Neural cell (in vitro differentiated cells): ENCODE measurements around the gene BRINP1. TPM values are rescaled to one million over a fixed set of nuclear protein-coding genes. Genes with fewer than 3 reads are reported as not detected.

Source experiments
- H2AFZ ChIP-seq: fragments of 200-600, 300-800 bp; sonication (generic), shearing (Covaris generic); 2 replicates; pipeline ENCODE4 v1.6.0; 2014; ENCODE audit warnings: low read depth, mild to moderate bottlenecking, antibody characterized with exemption, low read length, moderate library complexity
- H3F3A ChIP-seq: fragments of 200-600 bp; shearing (Covaris generic); 2 replicates; pipeline ENCODE4 v1.6.1; 2016; ENCODE audit warnings: mild to moderate bottlenecking, moderate library complexity, mixed read lengths, antibody characterized with exemption, low read length; ENCODE audit not compliant: insufficient read depth, poor library complexity, severe bottlenecking
- H3K27ac ChIP-seq: fragments of 200-600, 300-800 bp; sonication (generic), shearing (Covaris generic); 2 replicates; pipeline ENCODE4 v1.5.1; 2014; ENCODE audit warnings: mild to moderate bottlenecking, low read length, moderate library complexity
- H3K27me3 ChIP-seq: fragments of 300-800, 200-600 bp; sonication (generic), shearing (Covaris generic); 2 replicates; pipeline ENCODE4 v1.6.0; 2014; ENCODE audit warnings: mild to moderate bottlenecking, low read depth, low read length, moderate library complexity; ENCODE audit not compliant: insufficient read depth
- H3K36me3 ChIP-seq: fragments of 300-800, 200-600 bp; sonication (generic), shearing (Covaris generic); 2 replicates; pipeline ENCODE4 v1.5.1; 2014; ENCODE audit warnings: mild to moderate bottlenecking, antibody characterized with exemption, low read length, moderate library complexity; ENCODE audit not compliant: insufficient read depth
- H3K4me2 ChIP-seq: fragments of 300-800, 200-600 bp; sonication (generic), shearing (Covaris generic); 2 replicates; pipeline ENCODE4 v1.6.0; 2014; ENCODE audit warnings: mild to moderate bottlenecking, low read length
- H3K4me3 ChIP-seq: fragments of 300-800, 200-600 bp; sonication (generic), shearing (Covaris generic); 2 replicates; pipeline ENCODE4 v1.5.1; 2014; ENCODE audit warnings: mild to moderate bottlenecking, low read length, moderate library complexity
- H3K79me2 ChIP-seq: fragments of 200-600 bp; shearing (Covaris generic); replicated peaks from 2 replicates; pipeline ENCODE4 v1.6.0; 2014; ENCODE audit warnings: mild to moderate bottlenecking, low read length, moderate library complexity; ENCODE audit not compliant: insufficient read depth
- H3K9ac ChIP-seq: fragments of 300-800, 200-600 bp; sonication (generic), shearing (Covaris generic); 2 replicates; pipeline ENCODE4 v1.6.1; 2016; ENCODE audit warnings: mild to moderate bottlenecking, low read length, mixed read lengths
- H3K9me2 ChIP-seq: fragments of 200-600 bp; shearing (Covaris generic); 2 replicates; pipeline ENCODE4 v1.6.1; 2016; ENCODE audit warnings: mild to moderate bottlenecking, low read length, mixed read lengths; ENCODE audit not compliant: insufficient read depth
- H3K9me3 ChIP-seq: fragments of 200-600, 300-800 bp; sonication (generic), shearing (Covaris generic); 2 replicates; pipeline ENCODE4 v1.6.1; 2016; ENCODE audit warnings: mild to moderate bottlenecking, mixed run types, low read length, moderate library complexity, mixed read lengths
- H4K20me1 ChIP-seq: fragments of 200-600 bp; shearing (Covaris generic); 2 replicates; pipeline ENCODE4 v1.6.1; 2016; ENCODE audit warnings: mild to moderate bottlenecking, mixed run types; ENCODE audit not compliant: insufficient read depth
- CTCF ChIP-seq: fragments of 450-650 bp; IDR thresholded peaks from 2 replicates; pipeline ENCODE4 v1.5.1; 2014; ENCODE audit warnings: antibody characterized with exemption, mild to moderate bottlenecking, moderate library complexity; ENCODE audit not compliant: poor library complexity, severe bottlenecking
- EP300 ChIP-seq: fragments of 450-650 bp; conservative IDR thresholded peaks from 2 replicates; pipeline ENCODE4 v1.6.1; 2014; ENCODE audit warnings: antibody characterized with exemption, mild to moderate bottlenecking, moderate library complexity; ENCODE audit not compliant: poor library complexity, severe bottlenecking
- EZH2 ChIP-seq: fragments of 200-600, 300-800 bp; shearing (Covaris generic), sonication (generic); IDR thresholded peaks from 2 replicates; pipeline ENCODE4 v1.6.1; 2014; ENCODE audit warnings: antibody characterized with exemption, low read length, borderline replicate concordance, mild to moderate bottlenecking; ENCODE audit not compliant: insufficient read depth, poor library complexity, severe bottlenecking
- MXI1 ChIP-seq: fragments of 450-650 bp; conservative IDR thresholded peaks from 2 replicates; pipeline ENCODE4 v1.6.1; 2014; ENCODE audit warnings: antibody characterized with exemption, mild to moderate bottlenecking; ENCODE audit not compliant: poor library complexity, severe bottlenecking
- POLR2AphosphoS5 ChIP-seq: IDR thresholded peaks from 2 replicates; pipeline ENCODE4 v1.6.1; 2012
- RAD21 ChIP-seq: fragments of 450-650 bp; conservative IDR thresholded peaks from 2 replicates; pipeline ENCODE4 v1.6.1; 2014; ENCODE audit warnings: antibody characterized with exemption, mild to moderate bottlenecking, moderate library complexity
- REST ChIP-seq: IDR thresholded peaks from 2 replicates; pipeline ENCODE4 v1.6.1; 2012; ENCODE audit warnings: borderline replicate concordance
- SMC3 ChIP-seq: fragments of 450-650 bp; conservative IDR thresholded peaks from 2 replicates; pipeline ENCODE4 v1.6.1; 2014; ENCODE audit warnings: antibody characterized with exemption, mild to moderate bottlenecking, moderate library complexity; ENCODE audit not compliant: poor library complexity
- TAF1 ChIP-seq: IDR thresholded peaks from 2 replicates; pipeline ENCODE4 v1.6.1; 2012; ENCODE audit warnings: low read depth
- polyA plus RNA-seq: library from polyadenylated mRNA; depleted of rRNA; stranded (reverse); fragments of >200 nt; gene quantifications from 2 replicates; pipeline ENCODE4 v1.2.3, GENCODE V29; 2014

BRINP1 gene
- polyA plus RNA-seq, 1 donor from 2014 or later = 15.6 TPM

- no peaks in the 10 kb centered on the region for H3K36me3 ChIP-seq
- H3K79me2 ChIP-seq = no peaks in the 10 kb centered on the region
- H3K4me3 ChIP-seq = no peak overlapping the region
- no peaks in the 10 kb centered on the region for H3K27me3 ChIP-seq
- TF ChIP-seq RAD21 (no peak), REST (no peak), SMC3 (no peak), POLR2AphosphoS5 (no peak), CTCF (no peak), TAF1 (no peak), EP300 (no peak), EZH2 (no peak), MXI1 (no peak)
- no peak overlapping the region for H3K9ac ChIP-seq
- H3K9me3 ChIP-seq = no peaks in the 10 kb centered on the region
- H3F3A ChIP-seq = no peaks in the 10 kb centered on the region
- H2AFZ ChIP-seq = no peak overlapping the region
- no peaks in the 10 kb centered on the region for H4K20me1 ChIP-seq
- no peak overlapping the region for H3K4me2 ChIP-seq
- no peaks in the 10 kb centered on the region for H3K9me2 ChIP-seq
- H3K27ac ChIP-seq = no peak overlapping the region
Measured at GRCh38 chr9:119412399-119412798, 43.2 kb upstream of the BRINP1 start.

- Histone ChIP-seq H3K4me2 (no peak overlapping the region), H3F3A (no peaks in the 10 kb centered on the region), H3K27me3 (no peaks in the 10 kb centered on the region), H3K27ac (no peak overlapping the region), H3K4me3 (no peak overlapping the region), H3K9me3 (no peaks in the 10 kb centered on the region), H3K36me3 (no peaks in the 10 kb centered on the region), H4K20me1 (no peaks in the 10 kb centered on the region), H3K9ac (no peak overlapping the region), H2AFZ (no peak overlapping the region), H3K9me2 (no peaks in the 10 kb centered on the region), H3K79me2 (no peaks in the 10 kb centered on the region)
- TF ChIP-seq RAD21 (no peak), SMC3 (no peak), POLR2AphosphoS5 (no peak), CTCF (no peak), EP300 (no peak)
Measured at GRCh38 chr9:119409552-119409951, 40.3 kb upstream of the BRINP1 start.
